HEK293 (cell line): ENCODE data around the gene OR1I1.
A peak's percentile ranks its signal among the peaks of the same experiment; 100 is the strongest.
"Not testable (repeated sequence)": the region's sequence is repeated elsewhere in the genome, so short reads cannot be mapped to it uniquely, and the experiment has no call there.

ENCODE experiments used
- CTCF ChIA-PET: fragments of 350-600 bp; formaldehyde crosslinking; extraction: SDS; loops from one replicate; lab custom pipeline; 2021; ENCODE audit warnings: antibody characterized with exemption; lab: Yijun Ruan, JAX
- POLR2A ChIA-PET: fragments of 300-600 bp; formaldehyde crosslinking; extraction: SDS; loops from one replicate; lab custom pipeline; 2020; ENCODE audit warnings: antibody characterized with exemption, inconsistent platforms; lab: Yijun Ruan, JAX
- H3K27ac ChIP-seq: fragments of 200-500 bp; sonication (Bioruptor generic); 2 replicates; pipeline ENCODE4 v1.5.1; 2014; ENCODE audit warnings: low read depth, low read length, control low read depth, inconsistent platforms; ENCODE audit errors: extremely low read depth
- H3K36me3 ChIP-seq, 2 experiments: fragments of 200-500 bp in 1 of 2; sonication (Bioruptor generic) in 1 of 2; 1 replicate in 1 of 2; 2 replicates in 1 of 2; pipeline ENCODE4 v1.5.1; 2014 to 2017; ENCODE audit warnings: inconsistent platforms in 2 of 2, low read length in 2 of 2; ENCODE audit not compliant: control insufficient read depth in 2 of 2, insufficient read depth in 1 of 2
- H3K4me1 ChIP-seq: fragments of 200-500 bp; sonication (Bioruptor generic); 2 replicates; pipeline ENCODE4 v1.5.1; 2014; ENCODE audit warnings: mild to moderate bottlenecking, low read length, inconsistent platforms; ENCODE audit not compliant: control insufficient read depth, insufficient read depth
- H3K4me3 ChIP-seq: 2 replicates; pipeline ENCODE4 v1.5.1; 2011; ENCODE audit warnings: low read depth, mild to moderate bottlenecking, control low read depth, low read length, moderate library complexity
- H3K9me3 ChIP-seq: fragments of 200-500 bp; sonication (Bioruptor generic); 2 replicates; pipeline ENCODE4 v1.5.1; 2014; ENCODE audit warnings: low read depth, low read length, inconsistent platforms; ENCODE audit not compliant: control insufficient read depth, insufficient read depth
- INSM2 ChIP-seq: fragments of 450-650 bp; formaldehyde crosslinking; IDR thresholded peaks from 2 replicates; pipeline ENCODE4 v1.5.1; 2016; ENCODE audit warnings: missing biosample characterization, missing genetic modification characterization
- KLF1 ChIP-seq: fragments of 450-650 bp; formaldehyde crosslinking; IDR thresholded peaks from 2 replicates; pipeline ENCODE4 v1.5.1; 2016; ENCODE audit warnings: missing biosample characterization, missing genetic modification characterization
- KLF7 ChIP-seq: fragments of 450-650 bp; formaldehyde crosslinking; IDR thresholded peaks from 2 replicates; pipeline ENCODE4 v1.5.1; 2016; ENCODE audit warnings: missing biosample characterization, missing genetic modification characterization, borderline replicate concordance
- MEIS1 ChIP-seq: sonication (generic); formaldehyde crosslinking; IDR thresholded peaks from 2 replicates; pipeline ENCODE4 v1.8.1; 2022; ENCODE audit warnings: missing genetic modification reagents, mild to moderate bottlenecking, borderline replicate concordance
- PRDM1 ChIP-seq: fragments of 450-650 bp; formaldehyde crosslinking; IDR thresholded peaks from 2 replicates; pipeline ENCODE4; 2016; ENCODE audit warnings: missing biosample characterization, missing genetic modification characterization
- REST ChIP-seq: fragments of 450-650 bp; formaldehyde crosslinking; IDR thresholded peaks from 2 replicates; pipeline ENCODE4 v1.5.1; 2016; ENCODE audit warnings: missing biosample characterization, missing genetic modification characterization
- SCRT2 ChIP-seq: fragments of 450-650 bp; formaldehyde crosslinking; IDR thresholded peaks from 2 replicates; pipeline ENCODE4 v1.5.1; 2016; ENCODE audit warnings: missing biosample characterization, missing genetic modification characterization
- ZIC2 ChIP-seq: fragments of 450-650 bp; formaldehyde crosslinking; IDR thresholded peaks from 2 replicates; pipeline ENCODE4 v1.5.1; 2016; ENCODE audit warnings: missing biosample characterization, missing genetic modification characterization
- ZNF133 ChIP-seq: fragments of 450-650 bp; formaldehyde crosslinking; IDR thresholded peaks from 2 replicates; pipeline ENCODE4 v1.5.1; 2016; ENCODE audit warnings: missing biosample characterization, missing genetic modification characterization
- ZNF157 ChIP-seq: fragments of 450-650 bp; formaldehyde crosslinking; IDR thresholded peaks from 2 replicates; pipeline ENCODE4 v1.5.1; 2016; ENCODE audit warnings: missing biosample characterization, missing genetic modification characterization
- ZNF280D ChIP-seq: fragments of 450-650 bp; formaldehyde crosslinking; IDR thresholded peaks from 2 replicates; pipeline ENCODE4 v1.5.1; 2016; ENCODE audit warnings: missing biosample characterization, missing genetic modification characterization
- ZNF626 ChIP-seq: fragments of 450-650 bp; sonication (Bioruptor Pico); formaldehyde crosslinking; IDR thresholded peaks from 2 replicates; pipeline ENCODE4 v1.5.1; 2018; ENCODE audit warnings: missing biosample characterization, missing genetic modification characterization, inconsistent platforms
- TF ChIP-seq, protein P1 (sequence below): fragments of 450-650 bp; formaldehyde crosslinking; IDR thresholded peaks from 2 replicates; pipeline ENCODE4 v1.5.1; 2016; ENCODE audit warnings: missing biosample characterization, missing genetic modification characterization, borderline replicate concordance

Gene OR1I1

DNA sequence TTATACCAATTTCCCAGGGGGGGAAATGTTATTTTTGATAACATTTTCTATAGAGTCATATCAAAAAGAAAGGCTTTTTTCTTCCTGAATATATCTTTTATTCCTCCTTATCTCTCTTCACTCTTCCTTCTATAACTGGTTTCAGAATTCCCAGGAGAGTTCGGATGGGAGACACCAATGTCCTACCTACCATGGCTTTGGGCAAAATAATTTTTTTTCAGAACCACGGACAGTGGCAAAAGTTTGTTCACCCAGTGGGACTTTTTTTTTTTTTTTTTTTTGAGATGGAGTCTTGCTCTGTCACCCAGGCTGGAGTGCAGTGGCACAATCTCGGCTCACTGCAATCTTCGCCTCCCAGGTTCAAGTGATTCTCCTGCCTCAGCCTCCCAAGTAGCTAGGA lies 2.0 kb upstream of the OR1I1 start:
- peak; percentile 92 for TF ChIP-seq REST (tag by site-specific recombination)
- H3K36me3 ChIP-seq, H3K27ac ChIP-seq, H3K9me3 ChIP-seq, POLR2A ChIA-PET, CTCF ChIA-PET, H3K4me3 ChIP-seq, H3K4me1 ChIP-seq: not testable (repeated sequence)

DNA sequence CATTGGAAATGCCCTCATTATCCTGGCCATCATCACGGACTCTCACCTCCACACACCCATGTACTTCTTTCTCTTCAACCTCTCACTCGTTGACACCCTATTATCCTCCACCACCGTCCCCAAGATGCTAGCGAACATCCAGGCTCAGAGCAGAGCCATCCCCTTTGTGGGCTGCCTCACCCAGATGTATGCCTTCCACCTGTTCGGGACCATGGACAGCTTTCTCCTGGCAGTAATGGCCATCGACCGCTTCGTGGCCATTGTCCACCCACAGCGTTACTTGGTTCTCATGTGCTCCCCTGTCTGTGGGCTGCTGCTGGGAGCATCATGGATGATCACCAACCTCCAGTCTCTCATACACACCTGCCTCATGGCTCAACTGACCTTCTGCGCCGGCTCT lies 5.2 kb downstream of the OR1I1 start:
- ChIA-PET CTCF (interaction anchor here (2.1 kb wide), 1 partner anchor 14 kb away, joined by 4 read pairs; no protein-coding TSS in a partner anchor), POLR2A (no interaction called here)
- no peak for TF ChIP-seq ZNF157 (tag by site-specific recombination)
- peak; percentile 90 for TF ChIP-seq REST (tag by site-specific recombination)
- Histone ChIP-seq H3K36me3 (no peaks in the 10 kb centered on the region), H3K27ac (no peak overlapping the region), H3K9me3 (no peaks in the 10 kb centered on the region), H3K4me1 (no peaks in the 10 kb centered on the region), H3K4me3 (no peak overlapping the region)

- no peak overlapping the region for H3K4me3 ChIP-seq
- H3K36me3 ChIP-seq = no peaks in the 10 kb centered on the region
- H3K4me1 ChIP-seq = no peaks in the 10 kb centered on the region
- no peak overlapping the region for H3K27ac ChIP-seq
- H3K9me3 ChIP-seq = no peaks in the 10 kb centered on the region
- ChIA-PET POLR2A (interaction anchor here (1.1 kb wide), 1 partner anchor 9 kb away, joined by 3 read pairs; no protein-coding TSS in a partner anchor), CTCF (interaction anchor here (0.5 to 3.2 kb wide), 31 partner anchors 9 to 788 kb away, joined by 3 to 18 read pairs (median 4); partner anchors contain the start of gene OR1I1)
- TF ChIP-seq KLF7 (tag by site-specific recombination) (no peak), ZNF133 (no peak), SCRT2 (tag by site-specific recombination) (peak; percentile 51), ZNF626 (tag by site-specific recombination) (no peak), PRDM1 (tag by site-specific recombination) (no peak), KLF1 (tag by site-specific recombination) (no peak), INSM2 (tag by site-specific recombination) (no peak), MEIS1 (CRISPR knock-in tag) (no peak), ZIC2 (tag by site-specific recombination) (peak; percentile 66), ZNF280D (tag by site-specific recombination) (no peak)
- TF ChIP-seq, protein P1, sequence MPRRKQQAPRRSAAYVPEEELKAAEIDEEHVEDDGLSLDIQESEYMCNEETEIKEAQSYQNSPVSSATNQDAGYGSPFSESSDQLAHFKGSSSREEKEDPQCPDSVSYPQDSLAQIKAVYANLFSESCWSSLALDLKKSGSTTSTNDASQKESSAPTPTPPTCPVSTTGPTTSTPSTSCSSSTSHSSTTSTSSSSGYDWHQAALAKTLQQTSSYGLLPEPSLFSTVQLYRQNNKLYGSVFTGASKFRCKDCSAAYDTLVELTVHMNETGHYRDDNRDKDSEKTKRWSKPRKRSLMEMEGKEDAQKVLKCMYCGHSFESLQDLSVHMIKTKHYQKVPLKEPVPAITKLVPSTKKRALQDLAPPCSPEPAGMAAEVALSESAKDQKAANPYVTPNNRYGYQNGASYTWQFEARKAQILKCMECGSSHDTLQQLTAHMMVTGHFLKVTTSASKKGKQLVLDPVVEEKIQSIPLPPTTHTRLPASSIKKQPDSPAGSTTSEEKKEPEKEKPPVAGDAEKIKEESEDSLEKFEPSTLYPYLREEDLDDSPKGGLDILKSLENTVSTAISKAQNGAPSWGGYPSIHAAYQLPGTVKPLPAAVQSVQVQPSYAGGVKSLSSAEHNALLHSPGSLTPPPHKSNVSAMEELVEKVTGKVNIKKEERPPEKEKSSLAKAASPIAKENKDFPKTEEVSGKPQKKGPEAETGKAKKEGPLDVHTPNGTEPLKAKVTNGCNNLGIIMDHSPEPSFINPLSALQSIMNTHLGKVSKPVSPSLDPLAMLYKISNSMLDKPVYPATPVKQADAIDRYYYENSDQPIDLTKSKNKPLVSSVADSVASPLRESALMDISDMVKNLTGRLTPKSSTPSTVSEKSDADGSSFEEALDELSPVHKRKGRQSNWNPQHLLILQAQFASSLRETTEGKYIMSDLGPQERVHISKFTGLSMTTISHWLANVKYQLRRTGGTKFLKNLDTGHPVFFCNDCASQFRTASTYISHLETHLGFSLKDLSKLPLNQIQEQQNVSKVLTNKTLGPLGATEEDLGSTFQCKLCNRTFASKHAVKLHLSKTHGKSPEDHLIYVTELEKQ (tag by site-specific recombination) = no peak
These were observed 10.1 kb downstream of the OR1I1 start for GRCh38 chr19:15091918-15092753.
